PC-9 (cell line): Measurements from ENCODE around the gene ZC3H8. TPM values are rescaled to one million over a fixed set of nuclear protein-coding genes. Genes with fewer than 3 reads are reported as not detected.

ENCODE experiments used
- BruUV-seq: library from RNA; stranded (reverse); fragments of 400-500 nt; replicated peaks from 2 replicates; lab custom pipeline; 2021; lab: Mats Ljungman, UMichigan
- CTCF ChIA-PET: fragments of 300-600 bp; sonication (Branson Sonifier 250); formaldehyde crosslinking; loops from one replicate; lab custom pipeline; 2022; ENCODE audit warnings: antibody characterized with exemption; lab: Charles Lee
- POLR2A ChIA-PET: fragments of 300-600 bp; sonication (Branson Sonifier 250); formaldehyde crosslinking; loops from one replicate; lab custom pipeline; 2022; ENCODE audit warnings: antibody characterized with exemption; ENCODE audit not compliant: unreplicated experiment; lab: Charles Lee
- DNase-seq, 2 experiments: peaks; one replicate each; pipeline versions ENCODE4 v3.0.0 to v3.0.0-alpha.2; 2015 to 2022; ENCODE audit warnings: mixed read lengths in 1 of 2
- H2AFZ ChIP-seq: fragments of 200-600 bp; sonication (generic); 2 replicates; pipeline ENCODE4 v1.8.1; 2017; ENCODE audit warnings: antibody characterized with exemption
- H3F3A ChIP-seq: fragments of 200-600 bp; sonication (generic); 2 replicates; pipeline ENCODE4 v1.8.1; 2017; ENCODE audit warnings: antibody characterized with exemption, mild to moderate bottlenecking, low read depth; ENCODE audit not compliant: insufficient read depth
- H3K27ac ChIP-seq: fragments of 200-600 bp; sonication (generic); 2 replicates; pipeline ENCODE4 v1.6.1; 2016; ENCODE audit warnings: mixed run types
- H3K27me3 ChIP-seq: fragments of 200-600 bp; sonication (generic); 2 replicates; pipeline ENCODE4 v1.6.1; 2016; ENCODE audit warnings: low read depth, mixed run types; ENCODE audit not compliant: insufficient read depth
- H3K36me3 ChIP-seq: fragments of 200-600 bp; sonication (generic); 2 replicates; pipeline ENCODE4 v1.6.1; 2016; ENCODE audit warnings: low read depth, mixed run types
- H3K4me1 ChIP-seq: fragments of 200-600 bp; sonication (generic); replicated peaks from 2 replicates; pipeline ENCODE4 v1.6.1; 2016; ENCODE audit warnings: mixed run types; ENCODE audit not compliant: insufficient read depth
- H3K4me2 ChIP-seq: fragments of 200-600 bp; sonication (generic); 2 replicates; pipeline ENCODE4 v1.6.1; 2017; ENCODE audit warnings: mixed run types
- H3K4me3 ChIP-seq: fragments of 200-600 bp; sonication (generic); 2 replicates; pipeline ENCODE4 v1.6.1; 2016; ENCODE audit warnings: mixed run types
- H3K79me2 ChIP-seq: fragments of 200-600 bp; sonication (generic); 2 replicates; pipeline ENCODE4 v1.6.1; 2017; ENCODE audit warnings: low read depth, mixed run types
- H3K9me2 ChIP-seq: fragments of 200-600 bp; sonication (generic); 2 replicates; pipeline ENCODE4 v1.8.1; 2017; ENCODE audit warnings: mild to moderate bottlenecking; ENCODE audit not compliant: insufficient read depth
- H3K9me3 ChIP-seq: fragments of 200-600 bp; sonication (generic); 2 replicates; pipeline ENCODE4 v1.8.1; 2016; ENCODE audit warnings: low read depth; ENCODE audit not compliant: insufficient read depth
- H4K20me1 ChIP-seq: fragments of 200-600 bp; sonication (generic); 2 replicates; pipeline ENCODE4 v1.8.1; 2017; ENCODE audit not compliant: insufficient read depth
- EZH2 ChIP-seq: fragments of 200-600 bp; sonication (generic); IDR thresholded peaks from 2 replicates; pipeline ENCODE4 v1.8.0; 2017; ENCODE audit warnings: antibody characterized with exemption, low read depth
- intact Hi-C: fragments of 100-400 bp; cut with micrococcal nuclease; formaldehyde crosslinking; loops from one replicate; pipeline ENCODE4 v1.10.0; 2022; ENCODE audit not compliant: unreplicated experiment
- total RNA-seq: library from RNA; stranded (reverse); gene quantifications from 2 replicates; pipeline ENCODE4 v1.2.3, GENCODE V29; 2021
- TF ChIP-seq, protein P1 (sequence below): fragments of 200-600 bp; sonication (generic); conservative IDR thresholded peaks from 2 replicates; pipeline ENCODE4 v1.6.1; 2017; ENCODE audit warnings: mixed run types, antibody characterized with exemption, mild to moderate bottlenecking, moderate library complexity

ZC3H8 gene
- total RNA-seq, 1 experiment from 2014 or later = 8.6 TPM

DNA sequence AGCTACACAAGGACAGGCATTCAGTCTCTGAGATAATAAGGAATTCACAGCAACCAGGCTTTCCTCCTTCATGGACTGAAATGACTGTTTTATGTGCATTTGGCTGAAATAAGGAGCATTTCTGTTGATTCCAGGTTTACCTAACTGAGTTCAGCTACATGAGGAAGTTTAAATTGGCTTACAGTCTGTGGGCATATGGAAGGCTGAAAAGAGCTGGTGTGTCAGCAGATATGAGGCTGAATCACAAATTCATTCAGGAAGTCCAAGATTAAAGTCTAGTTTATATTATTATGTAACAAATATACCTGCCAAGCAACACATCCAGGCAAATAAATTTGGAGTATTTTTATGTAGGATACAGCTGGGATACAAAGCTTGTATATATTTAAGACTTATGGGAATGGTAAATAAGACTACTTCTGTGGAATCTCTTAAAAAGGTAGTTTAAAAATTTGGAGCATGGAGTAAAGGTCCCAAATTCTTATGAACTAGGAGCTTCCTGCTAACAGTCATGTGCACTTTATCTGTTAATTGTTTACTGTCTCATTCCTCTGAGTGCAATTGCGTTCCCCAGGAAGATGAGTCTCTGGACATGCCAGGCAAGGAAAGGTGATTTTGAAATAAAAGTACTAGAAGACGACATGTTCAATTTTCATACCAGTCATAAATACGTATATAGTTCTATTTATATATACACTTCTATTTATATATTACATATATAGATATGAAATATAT lies 53.0 kb downstream of the ZC3H8 start:
- no peaks in the 10 kb centered on the region for H4K20me1 ChIP-seq
- H3K27ac ChIP-seq = no peak overlapping the region
- peaks cover 28% of the 10 kb centered on the region for H3K9me3 ChIP-seq
- no TSS peak for BruUV-seq
- H3K4me2 ChIP-seq = no peak overlapping the region
- intact Hi-C loops = no loop called here
- TF ChIP-seq, protein P1, sequence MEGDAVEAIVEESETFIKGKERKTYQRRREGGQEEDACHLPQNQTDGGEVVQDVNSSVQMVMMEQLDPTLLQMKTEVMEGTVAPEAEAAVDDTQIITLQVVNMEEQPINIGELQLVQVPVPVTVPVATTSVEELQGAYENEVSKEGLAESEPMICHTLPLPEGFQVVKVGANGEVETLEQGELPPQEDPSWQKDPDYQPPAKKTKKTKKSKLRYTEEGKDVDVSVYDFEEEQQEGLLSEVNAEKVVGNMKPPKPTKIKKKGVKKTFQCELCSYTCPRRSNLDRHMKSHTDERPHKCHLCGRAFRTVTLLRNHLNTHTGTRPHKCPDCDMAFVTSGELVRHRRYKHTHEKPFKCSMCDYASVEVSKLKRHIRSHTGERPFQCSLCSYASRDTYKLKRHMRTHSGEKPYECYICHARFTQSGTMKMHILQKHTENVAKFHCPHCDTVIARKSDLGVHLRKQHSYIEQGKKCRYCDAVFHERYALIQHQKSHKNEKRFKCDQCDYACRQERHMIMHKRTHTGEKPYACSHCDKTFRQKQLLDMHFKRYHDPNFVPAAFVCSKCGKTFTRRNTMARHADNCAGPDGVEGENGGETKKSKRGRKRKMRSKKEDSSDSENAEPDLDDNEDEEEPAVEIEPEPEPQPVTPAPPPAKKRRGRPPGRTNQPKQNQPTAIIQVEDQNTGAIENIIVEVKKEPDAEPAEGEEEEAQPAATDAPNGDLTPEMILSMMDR = no peak
- no peak for TF ChIP-seq EZH2
- DNase-seq = no peak
- POLR2A ChIA-PET = no interaction called here
- CTCF ChIA-PET = no interaction called here
- no peak overlapping the region for H3K4me3 ChIP-seq
- H3K27me3 ChIP-seq = no peaks in the 10 kb centered on the region
- H3K36me3 ChIP-seq = no peaks in the 10 kb centered on the region
- no peaks in the 10 kb centered on the region for H3K9me2 ChIP-seq
- H3F3A ChIP-seq = no peaks in the 10 kb centered on the region
- no peak overlapping the region for H2AFZ ChIP-seq
- no peaks in the 10 kb centered on the region for H3K4me1 ChIP-seq
- H3K79me2 ChIP-seq = no peaks in the 10 kb centered on the region

DNA sequence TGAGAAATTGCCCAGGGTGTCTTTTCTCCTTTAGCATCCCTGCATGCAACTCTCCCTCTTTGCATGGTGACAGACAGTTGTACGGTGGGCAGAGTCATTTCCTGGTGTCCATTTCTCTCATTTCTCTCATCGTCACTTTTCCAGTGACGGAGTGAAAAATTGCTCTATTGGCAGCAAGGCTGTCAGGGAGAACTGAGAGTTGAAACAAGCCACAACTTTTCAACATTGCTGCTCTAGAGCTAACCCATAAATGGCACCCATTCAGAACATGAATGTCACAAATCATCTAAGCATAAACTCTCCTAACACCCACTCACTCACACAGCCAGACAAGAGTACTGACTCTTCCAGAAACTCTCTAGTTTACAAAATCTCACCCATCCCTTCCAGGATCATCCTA lies 55.7 kb downstream of the ZC3H8 start:
- no peak overlapping the region for H3K4me2 ChIP-seq
- no peak overlapping the region for H2AFZ ChIP-seq
- no peak overlapping the region for H3K4me3 ChIP-seq
- TF ChIP-seq, protein P1 = no peak
- TF ChIP-seq EZH2 = no peak
- BruUV-seq = no TSS peak
- H3K79me2 ChIP-seq = no peaks in the 10 kb centered on the region
- no peaks in the 10 kb centered on the region for H3K4me1 ChIP-seq
- H3K9me3 ChIP-seq = peaks cover 16% of the 10 kb centered on the region
- H3K27me3 ChIP-seq = no peaks in the 10 kb centered on the region
- H3F3A ChIP-seq = no peaks in the 10 kb centered on the region
- H3K27ac ChIP-seq = no peak overlapping the region
- no peaks in the 10 kb centered on the region for H3K9me2 ChIP-seq
- H4K20me1 ChIP-seq = no peaks in the 10 kb centered on the region
- ChIA-PET CTCF (no interaction called here), POLR2A (no interaction called here)
- DNase-seq = no peak
- intact Hi-C loops = no loop called here
- H3K36me3 ChIP-seq = no peaks in the 10 kb centered on the region

GRCh38 chr2:112198780-112199179 lies 56.1 kb downstream of the ZC3H8 start:
- DNase-seq = no peak
- POLR2A ChIA-PET = no interaction called here
- no peak overlapping the region for H2AFZ ChIP-seq
- TF ChIP-seq EZH2 = no peak
- TF ChIP-seq, protein P1 = no peak
- H3K9me3 ChIP-seq = peaks cover 12% of the 10 kb centered on the region
- intact Hi-C loops = no loop called here
- no peak overlapping the region for H3K4me2 ChIP-seq
- H3K4me1 ChIP-seq = no peaks in the 10 kb centered on the region
- H3F3A ChIP-seq = no peaks in the 10 kb centered on the region
- CTCF ChIA-PET = no interaction called here
- H3K36me3 ChIP-seq = no peaks in the 10 kb centered on the region
- no peaks in the 10 kb centered on the region for H3K27me3 ChIP-seq
- H3K4me3 ChIP-seq = no peak overlapping the region
- no TSS peak for BruUV-seq
- H3K9me2 ChIP-seq = no peaks in the 10 kb centered on the region
- no peaks in the 10 kb centered on the region for H4K20me1 ChIP-seq
- H3K27ac ChIP-seq = no peak overlapping the region
- no peaks in the 10 kb centered on the region for H3K79me2 ChIP-seq
